ENCODE measurements around the gene TMCO1.
"Not testable (repeated sequence)": the region's sequence is repeated elsewhere in the genome, so short reads cannot be mapped to it uniquely, and the experiment has no call there.

The TMCO1 gene

DNA sequence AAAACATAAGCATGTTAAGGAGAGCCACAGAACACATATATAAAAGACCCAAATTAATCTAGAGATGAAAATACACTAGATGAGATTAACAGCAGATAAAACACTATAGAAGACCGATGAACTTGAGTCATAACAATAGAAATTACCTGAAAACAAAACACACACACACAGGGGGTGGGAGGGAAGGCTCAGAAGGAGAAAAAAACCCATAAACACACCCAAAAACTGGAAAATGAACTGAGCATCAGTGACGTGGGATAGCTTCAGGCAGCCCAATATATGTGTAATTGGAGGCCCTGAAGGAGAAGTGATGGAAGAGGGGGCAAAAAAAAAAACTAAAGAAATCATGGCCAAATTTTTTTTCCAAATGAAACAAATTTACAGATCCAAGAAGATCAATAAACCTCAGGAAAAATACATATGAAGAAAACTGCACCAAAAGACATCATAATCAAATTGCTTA is 81.7 kb downstream of the TMCO1 start:
- DNase-seq (ENCODE audit: low read depth): no peak

- no peak for DNase-seq (ENCODE audit: low read depth)
Observed at GRCh38 chr1:165686121-165686970, 82.3 kb downstream of the TMCO1 start.

DNA sequence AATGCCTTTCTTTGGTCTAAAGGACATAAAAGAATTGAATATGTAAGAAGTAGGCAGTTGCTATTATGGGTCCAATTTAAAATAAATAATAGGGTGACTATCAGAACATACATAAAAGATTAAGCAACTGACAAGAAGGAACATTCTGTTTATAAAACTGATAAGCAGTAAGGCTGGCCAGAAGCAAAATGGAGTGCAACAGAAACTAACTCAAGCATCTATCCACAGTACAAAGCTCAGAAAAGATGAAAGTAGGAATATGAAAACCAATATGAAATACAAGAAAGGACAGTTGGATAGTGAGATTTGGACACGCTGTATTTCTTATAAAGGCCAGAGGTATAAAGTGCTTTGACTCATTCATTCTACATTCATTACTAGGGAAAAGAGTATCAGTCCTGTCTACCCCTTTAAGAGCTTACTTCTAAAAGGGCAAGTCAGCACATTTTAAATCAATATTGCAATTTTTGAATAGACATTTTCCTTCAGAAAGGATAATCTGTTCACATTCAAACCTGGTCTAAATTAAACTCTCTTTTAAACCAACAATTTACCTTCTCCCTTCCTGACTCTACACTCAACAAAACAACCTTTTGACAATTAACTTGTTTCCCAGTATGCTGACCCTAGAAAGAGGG is 84.7 kb downstream of the TMCO1 start:
- no peak for DNase-seq (ENCODE audit: low read depth)

GRCh38 chr1:165680773-165681172 is 87.9 kb downstream of the TMCO1 start:
- not testable (repeated sequence) for DNase-seq (ENCODE audit: low read depth)

- DNase-seq (ENCODE audit: low read depth): no peak
Observed at GRCh38 chr1:165680303-165680702, 88.4 kb downstream of the TMCO1 start.

DNA sequence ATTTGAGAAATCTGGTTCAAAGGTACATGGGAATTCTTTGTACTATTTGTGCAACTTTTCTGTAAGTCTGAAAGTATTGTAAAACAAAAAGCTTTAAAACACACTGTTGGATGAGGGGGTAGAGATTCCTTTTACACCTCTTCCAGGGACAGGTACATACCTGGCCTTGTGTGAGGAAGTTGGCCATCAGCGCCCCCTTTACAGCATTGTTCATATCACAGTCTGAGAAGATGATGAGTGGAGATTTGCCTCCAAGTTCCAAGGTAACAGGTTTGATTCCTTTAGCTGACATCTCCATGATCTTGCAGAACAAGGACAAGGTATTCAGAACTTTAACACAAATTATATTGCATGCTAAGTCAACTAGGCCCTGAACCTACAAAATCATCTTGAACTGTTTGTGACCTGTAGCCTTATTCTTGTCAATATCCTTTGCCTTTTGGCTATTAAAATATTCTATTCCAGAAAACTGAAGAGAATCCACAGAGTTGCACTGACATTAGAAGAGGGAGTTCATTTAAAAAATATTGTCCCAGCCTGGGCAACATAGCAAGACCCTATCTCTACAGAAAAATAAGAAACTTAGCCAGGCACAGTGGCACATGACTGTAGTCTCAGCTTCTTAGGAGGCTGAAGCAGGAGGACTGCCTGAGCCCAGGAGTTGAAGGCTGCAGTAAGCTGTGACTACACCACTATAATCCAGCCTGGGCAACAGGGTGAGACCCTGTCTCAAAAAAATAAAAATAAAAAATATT is 89.2 kb downstream of the TMCO1 start:
- no peak for DNase-seq (ENCODE audit: low read depth)

GRCh38 chr1:165678509-165678908 is 90.2 kb downstream of the TMCO1 start:
- no peak for DNase-seq (ENCODE audit: low read depth)
